K562 (cell line): ENCODE measurements around the gene GNS. TPM values are rescaled to one million over a fixed set of nuclear protein-coding genes. Genes with fewer than 3 reads are reported as not detected.

Experiments used
- BRF1 ChIP-seq: IDR thresholded peaks from 3 replicates; pipeline ENCODE4 v1.6.1; 2011; ENCODE audit warnings: borderline replicate concordance, mild to moderate bottlenecking; ENCODE audit not compliant: insufficient read length; ENCODE audit errors: extremely low read depth
- DDX20 ChIP-seq: fragments of 450-650 bp; IDR thresholded peaks from 2 replicates; pipeline ENCODE4 v1.6.1; 2016; ENCODE audit warnings: missing genetic modification characterization, low read depth, mild to moderate bottlenecking, missing compliant biosample characterization, moderate library complexity
- MAZ ChIP-seq, 2 experiments: fragments of 450-650 bp in 1 of 2; sonication (generic) in 1 of 2; formaldehyde crosslinking; IDR thresholded peaks in 1 of 2; conservative IDR thresholded peaks in 1 of 2; 2 replicates each; pipeline versions ENCODE4 v1.4.0 to v1.5.0; 2020; ENCODE audit warnings: mild to moderate bottlenecking in 1 of 2, missing genetic modification reagents in 1 of 2
- PTRF ChIP-seq: fragments of 450-650 bp; IDR thresholded peaks from 2 replicates; pipeline ENCODE4 v1.6.1; 2016; ENCODE audit warnings: mild to moderate bottlenecking, missing genetic modification characterization, missing compliant biosample characterization
- ZBTB43 ChIP-seq: sonication (generic); formaldehyde crosslinking; IDR thresholded peaks from 2 replicates; pipeline ENCODE4 v1.8.0; 2023; ENCODE audit warnings: mild to moderate bottlenecking, missing genetic modification reagents
- ZNF778 ChIP-seq: fragments of 450-650 bp; formaldehyde crosslinking; IDR thresholded peaks from 2 replicates; pipeline ENCODE4 v1.4.0; 2020; ENCODE audit warnings: mild to moderate bottlenecking, moderate library complexity
- polyA plus RNA-seq, 8 experiments: library from polyadenylated mRNA; depleted of rRNA in 4 of 8; stranded (reverse) in 5 of 8; unstranded in 3 of 8; fragments of >200 nt; fragmentation: Nextera tagmentation in 2 of 8; fragmentation: Illumina TruSeq in 1 of 8; extraction: Ambion mirVana in 2 of 8; extraction: Trizol in 1 of 8; gene quantifications; 2 replicates each; pipeline versions ENCODE4 v1.2.1 to v1.2.3, GENCODE V29; 2011 to 2014; ENCODE audit warnings: inconsistent platforms in 1 of 8, missing spikeins in 1 of 8
- total RNA-seq, 7 experiments: library from RNA; depleted of rRNA in 6 of 7; stranded (reverse); fragments of >200 nt in 6 of 7; fragmentation: Illumina TruSeq in 2 of 7; extraction: Trizol in 2 of 7; gene quantifications; 2 replicates each; pipeline versions ENCODE4 v1.2.1 to v1.2.3, GENCODE V29; 2011 to 2021; ENCODE audit warnings: low replicate concordance in 1 of 7
- TF ChIP-seq, protein P1 (sequence below): fragments of 450-650 bp; IDR thresholded peaks from 2 replicates; pipeline ENCODE4 v1.6.1; 2017; ENCODE audit warnings: antibody characterized with exemption, mild to moderate bottlenecking
- TF ChIP-seq, protein P2 (sequence below), 3 experiments: IDR thresholded peaks in 2 of 3; conservative IDR thresholded peaks in 1 of 3; 2 replicates each; pipeline ENCODE4 v1.5.1; 2011 to 2012; ENCODE audit warnings: low read length in 3 of 3, mild to moderate bottlenecking in 3 of 3, control low read depth in 2 of 3, improper control_type of control experiment in 1 of 3, inconsistent platforms in 1 of 3, low read depth in 1 of 3, mixed read lengths in 1 of 3, moderate library complexity in 1 of 3; ENCODE audit not compliant: insufficient read depth in 2 of 3

GNS gene
- total and polyA plus RNA-seq, 9 of the 15 experiments (the other 6 are each of a cell fraction or from before 2014, with no cell fraction given): 4.6 to 30.3 (median 18.9) TPM

- TF ChIP-seq DDX20 (tag) (0 out of 2 replicates have a peak, but pooled peaks have one; percentile 27), ZBTB43 (CRISPR knock-in tag) (no peak), PTRF (tag) (peak; percentile 34; the same call in 1 of the 2 replicates), BRF1 (no peak), MAZ (CRISPR knock-in tag; conservative IDR thresholded peaks at IDR 0.05 in 1 of 2, IDR thresholded peaks at IDR 0.05 in 1 of 2) (no peak), ZNF778 (CRISPR knock-in tag) (no peak)
- TF ChIP-seq, protein P1, sequence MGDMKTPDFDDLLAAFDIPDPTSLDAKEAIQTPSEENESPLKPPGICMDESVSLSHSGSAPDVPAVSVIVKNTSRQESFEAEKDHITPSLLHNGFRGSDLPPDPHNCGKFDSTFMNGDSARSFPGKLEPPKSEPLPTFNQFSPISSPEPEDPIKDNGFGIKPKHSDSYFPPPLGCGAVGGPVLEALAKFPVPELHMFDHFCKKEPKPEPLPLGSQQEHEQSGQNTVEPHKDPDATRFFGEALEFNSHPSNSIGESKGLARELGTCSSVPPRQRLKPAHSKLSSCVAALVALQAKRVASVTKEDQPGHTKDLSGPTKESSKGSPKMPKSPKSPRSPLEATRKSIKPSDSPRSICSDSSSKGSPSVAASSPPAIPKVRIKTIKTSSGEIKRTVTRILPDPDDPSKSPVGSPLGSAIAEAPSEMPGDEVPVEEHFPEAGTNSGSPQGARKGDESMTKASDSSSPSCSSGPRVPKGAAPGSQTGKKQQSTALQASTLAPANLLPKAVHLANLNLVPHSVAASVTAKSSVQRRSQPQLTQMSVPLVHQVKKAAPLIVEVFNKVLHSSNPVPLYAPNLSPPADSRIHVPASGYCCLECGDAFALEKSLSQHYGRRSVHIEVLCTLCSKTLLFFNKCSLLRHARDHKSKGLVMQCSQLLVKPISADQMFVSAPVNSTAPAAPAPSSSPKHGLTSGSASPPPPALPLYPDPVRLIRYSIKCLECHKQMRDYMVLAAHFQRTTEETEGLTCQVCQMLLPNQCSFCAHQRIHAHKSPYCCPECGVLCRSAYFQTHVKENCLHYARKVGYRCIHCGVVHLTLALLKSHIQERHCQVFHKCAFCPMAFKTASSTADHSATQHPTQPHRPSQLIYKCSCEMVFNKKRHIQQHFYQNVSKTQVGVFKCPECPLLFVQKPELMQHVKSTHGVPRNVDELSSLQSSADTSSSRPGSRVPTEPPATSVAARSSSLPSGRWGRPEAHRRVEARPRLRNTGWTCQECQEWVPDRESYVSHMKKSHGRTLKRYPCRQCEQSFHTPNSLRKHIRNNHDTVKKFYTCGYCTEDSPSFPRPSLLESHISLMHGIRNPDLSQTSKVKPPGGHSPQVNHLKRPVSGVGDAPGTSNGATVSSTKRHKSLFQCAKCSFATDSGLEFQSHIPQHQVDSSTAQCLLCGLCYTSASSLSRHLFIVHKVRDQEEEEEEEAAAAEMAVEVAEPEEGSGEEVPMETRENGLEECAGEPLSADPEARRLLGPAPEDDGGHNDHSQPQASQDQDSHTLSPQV: peak; percentile 61
- TF ChIP-seq, protein P2, sequence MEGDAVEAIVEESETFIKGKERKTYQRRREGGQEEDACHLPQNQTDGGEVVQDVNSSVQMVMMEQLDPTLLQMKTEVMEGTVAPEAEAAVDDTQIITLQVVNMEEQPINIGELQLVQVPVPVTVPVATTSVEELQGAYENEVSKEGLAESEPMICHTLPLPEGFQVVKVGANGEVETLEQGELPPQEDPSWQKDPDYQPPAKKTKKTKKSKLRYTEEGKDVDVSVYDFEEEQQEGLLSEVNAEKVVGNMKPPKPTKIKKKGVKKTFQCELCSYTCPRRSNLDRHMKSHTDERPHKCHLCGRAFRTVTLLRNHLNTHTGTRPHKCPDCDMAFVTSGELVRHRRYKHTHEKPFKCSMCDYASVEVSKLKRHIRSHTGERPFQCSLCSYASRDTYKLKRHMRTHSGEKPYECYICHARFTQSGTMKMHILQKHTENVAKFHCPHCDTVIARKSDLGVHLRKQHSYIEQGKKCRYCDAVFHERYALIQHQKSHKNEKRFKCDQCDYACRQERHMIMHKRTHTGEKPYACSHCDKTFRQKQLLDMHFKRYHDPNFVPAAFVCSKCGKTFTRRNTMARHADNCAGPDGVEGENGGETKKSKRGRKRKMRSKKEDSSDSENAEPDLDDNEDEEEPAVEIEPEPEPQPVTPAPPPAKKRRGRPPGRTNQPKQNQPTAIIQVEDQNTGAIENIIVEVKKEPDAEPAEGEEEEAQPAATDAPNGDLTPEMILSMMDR (IDR thresholded peaks at IDR 0.05 in 2 of 3, conservative IDR thresholded peaks at IDR 0.05 in 1 of 3; ENCODE audit: insufficient read depth in 2 of 3, low read depth in 1 of 3, low read length in 3 of 3): no peak
These were observed 1.8 kb upstream of the GNS start (continued) for GRCh38 chr12:64760808-64761573.
